Pancreas (tissue), 10 donors: ENCODE results near the gene CDH11. TPM values are rescaled to one million over a fixed set of nuclear protein-coding genes. Genes with fewer than 3 reads are reported as not detected.

ENCODE experiments used
- ATAC-seq, 4 donors: fragments of 200-7000 bp; cut with Tn5 transposase; one replicate each; pipeline versions ENCODE4 v1.8.0 to v1.9.1; 2020; ENCODE audit warnings: mild to moderate bottlenecking in 4 of 4, moderate library complexity in 4 of 4
- DNase-seq, 6 donors: peaks; one replicate each; pipeline ENCODE4 v3.0.0-alpha.2; 2020
- FAIRE-seq: peaks from 2 replicates; lab custom pipeline; 2012; peaks lifted over from hg19 to GRCh38; lab: Jason Lieb, UNC
- H3K27ac ChIP-seq, 4 donors: fragments of 200-600 bp; sonication (generic); 1 replicate in 3 of 4; 2 replicates in 1 of 4; pipeline versions ENCODE4 v1.5.0 to v1.8.0; 2020
- H3K27me3 ChIP-seq, 4 donors: fragments of 200-600 bp; one replicate each; pipeline ENCODE4 v1.8.0; 2021
- H3K36me3 ChIP-seq, 3 donors: fragments of 200-600 bp; sonication (generic) in 1 of 3; one replicate each; pipeline versions ENCODE4 v1.5.0 to v1.8.0; 2020 to 2021
- H3K4me1 ChIP-seq, 3 donors: fragments of 200-600 bp; one replicate each; pipeline ENCODE4 v1.8.0; 2021
- H3K4me3 ChIP-seq, 4 donors: fragments of 200-600 bp; sonication (generic) in 2 of 4; one replicate each; pipeline versions ENCODE4 v1.5.0 to v1.8.0; 2020 to 2021
- H3K9me3 ChIP-seq, 4 donors: fragments of 200-600 bp; one replicate each; pipeline ENCODE4 v1.8.0; 2021
- WGBS, 2 donors: extraction: QIAGEN DNeasy Blood & Tissue Kit; methylation state at CpG; one replicate each; pipeline ENCODE4 v1.1.7; 2013; 5-methylcytosine and 5-hydroxymethylcytosine counted together
- intact Hi-C, 3 donors: fragments of 100-400 bp; cut with DNase I; formaldehyde crosslinking; loops; one replicate each; pipeline versions ENCODE4 v1.11.1 to v1.14.2; 2022
- polyA plus RNA-seq, 2 donors: library from polyadenylated mRNA; stranded (reverse); fragments of 200-250 nt; gene quantifications; one replicate each; pipeline ENCODE4 v1.2.3, GENCODE V29; 2013
- total RNA-seq, 6 donors: library from RNA; stranded (reverse); fragmentation: NEBNext Ultra II Directional in 4 of 6; extraction: Animal tissue kit (Norgen Biotek cat#: 25700) in 4 of 6; gene quantifications; one replicate each; pipeline versions ENCODE4 v1.2.1 to v1.2.4, GENCODE V29; 2021 to 2023
- TF ChIP-seq, protein P1 (sequence below), 4 donors: fragments of 200-600 bp; sonication (generic) in 3 of 4; IDR thresholded peaks; one replicate each; pipeline versions ENCODE4 v1.5.0 to v1.8.0; 2021; ENCODE audit warnings: antibody characterized with exemption in 4 of 4
- donor health status: healthy with polysubstance abuse.
- donor health status: DM: no; HTN: no; CAD: no; lungs with moderate emphysema.
- donor health status: DM: no; HTN: no; CAD: no.
- donor health status: control.
- donor health status: control.
- donor health status: Bipolar disorder and iron deficiency.
- donor health status: DM: yes; HTN: yes; CAD: no.
- donor health status: DM: no; HTN: no; CAD: no.
- donor health status: DM: no; HTN: no; CAD: no.
- donor health status: DM: yes; HTN: yes; CAD: no.

Gene CDH11
- total and polyA plus RNA-seq, 8 donors: 0.38 to 49.6 (median 1.8) TPM

DNA sequence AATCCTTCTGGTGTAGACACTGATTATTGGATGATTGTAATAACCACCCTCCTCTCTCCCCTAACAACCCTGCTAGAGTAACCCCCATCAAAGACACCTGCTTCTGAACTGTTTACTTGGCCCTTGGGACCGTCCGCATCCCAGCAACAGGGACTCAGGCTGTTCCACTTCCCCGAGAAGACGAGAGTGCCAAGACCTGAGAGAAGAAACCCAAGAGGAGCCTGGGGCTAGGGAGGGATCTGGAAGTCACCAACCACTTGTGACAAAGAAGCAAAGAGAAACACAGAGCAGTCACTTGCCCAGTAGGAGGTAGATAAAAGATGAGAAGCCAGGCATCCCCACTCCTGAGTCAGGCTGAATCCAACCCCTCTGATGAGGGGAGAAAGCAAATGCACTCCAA lies 84.3 kb downstream of the CDH11 start:
- Histone ChIP-seq H3K27me3 (no peaks in the 10 kb centered on the region), H3K27ac (no peak overlapping the region), H3K36me3 (no peaks in the 10 kb centered on the region), H3K4me3 (no peak overlapping the region), H3K4me1 (no peaks in the 10 kb centered on the region), H3K9me3 (no peaks in the 10 kb centered on the region)
- FAIRE-seq (no peak), ATAC-seq (no peak), DNase-seq (no peak)
- 44 to 50% methylated on average over 4 of the region's 4 CpGs for WGBS, 2 donors
- TF ChIP-seq, protein P1, sequence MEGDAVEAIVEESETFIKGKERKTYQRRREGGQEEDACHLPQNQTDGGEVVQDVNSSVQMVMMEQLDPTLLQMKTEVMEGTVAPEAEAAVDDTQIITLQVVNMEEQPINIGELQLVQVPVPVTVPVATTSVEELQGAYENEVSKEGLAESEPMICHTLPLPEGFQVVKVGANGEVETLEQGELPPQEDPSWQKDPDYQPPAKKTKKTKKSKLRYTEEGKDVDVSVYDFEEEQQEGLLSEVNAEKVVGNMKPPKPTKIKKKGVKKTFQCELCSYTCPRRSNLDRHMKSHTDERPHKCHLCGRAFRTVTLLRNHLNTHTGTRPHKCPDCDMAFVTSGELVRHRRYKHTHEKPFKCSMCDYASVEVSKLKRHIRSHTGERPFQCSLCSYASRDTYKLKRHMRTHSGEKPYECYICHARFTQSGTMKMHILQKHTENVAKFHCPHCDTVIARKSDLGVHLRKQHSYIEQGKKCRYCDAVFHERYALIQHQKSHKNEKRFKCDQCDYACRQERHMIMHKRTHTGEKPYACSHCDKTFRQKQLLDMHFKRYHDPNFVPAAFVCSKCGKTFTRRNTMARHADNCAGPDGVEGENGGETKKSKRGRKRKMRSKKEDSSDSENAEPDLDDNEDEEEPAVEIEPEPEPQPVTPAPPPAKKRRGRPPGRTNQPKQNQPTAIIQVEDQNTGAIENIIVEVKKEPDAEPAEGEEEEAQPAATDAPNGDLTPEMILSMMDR (IDR thresholded peaks at IDR 0.05): no peak
- intact Hi-C loops: no loop called here

DNA sequence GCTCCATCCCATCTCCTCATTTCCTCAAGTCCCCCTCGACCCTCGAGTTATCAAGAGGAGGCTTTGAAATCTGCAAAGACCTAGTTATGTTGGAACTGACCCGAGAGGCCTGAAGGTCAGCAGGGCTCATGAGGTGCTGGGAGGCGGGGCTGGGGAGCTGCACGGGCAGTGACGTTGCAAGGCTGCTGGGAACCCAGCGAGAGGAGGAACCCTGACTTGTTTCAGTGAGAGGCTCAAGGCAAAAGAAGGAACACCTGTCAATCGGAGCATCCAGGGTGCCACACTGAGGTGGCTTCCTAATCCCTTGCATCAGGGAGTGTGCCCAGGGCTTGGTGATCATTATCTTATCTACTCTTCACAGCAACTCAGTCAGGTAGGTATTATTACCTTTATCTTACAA lies 86.9 kb downstream of the CDH11 start:
- FAIRE-seq (no peak), DNase-seq (no peak), ATAC-seq (no peak)
- Histone ChIP-seq H3K4me1 (no peaks in the 10 kb centered on the region), H3K27ac (no peak overlapping the region), H3K4me3 (no peak overlapping the region), H3K36me3 (no peaks in the 10 kb centered on the region), H3K27me3 (no peaks in the 10 kb centered on the region), H3K9me3 (no peaks in the 10 kb centered on the region)
- 33 to 37% methylated on average over 8 of the region's 8 CpGs for WGBS, 2 donors
- TF ChIP-seq, protein P1 (IDR thresholded peaks at IDR 0.05): no peak
- intact Hi-C loops: no loop called here

DNA sequence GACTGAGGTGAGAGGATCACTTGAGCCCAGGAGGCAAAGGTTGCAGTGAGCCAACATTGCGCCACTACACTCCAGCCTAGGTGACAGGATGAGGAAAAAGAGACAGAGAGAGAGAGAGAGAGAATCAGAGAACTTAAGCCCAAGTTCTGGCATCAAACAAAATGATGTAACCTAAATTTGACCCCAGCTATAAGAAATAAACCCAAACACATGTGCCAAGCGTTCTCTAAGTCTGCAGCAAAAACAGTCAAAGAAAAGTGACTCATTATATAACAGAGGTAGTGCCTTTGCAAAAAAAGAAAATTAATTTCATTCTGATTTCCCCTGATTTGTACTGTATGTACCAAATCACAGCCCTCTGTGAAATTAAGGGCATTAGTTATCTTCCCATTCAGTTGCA lies 89.5 kb downstream of the CDH11 start:
- H3K4me3 ChIP-seq: no peak overlapping the region
- DNase-seq (no peak), FAIRE-seq (no peak), ATAC-seq (no peak)
- TF ChIP-seq, protein P1 (IDR thresholded peaks at IDR 0.05): no peak
- WGBS, 2 donors: 60 to 78% methylated on average over 2 of the region's 2 CpGs
- no peaks in the 10 kb centered on the region for H3K9me3 ChIP-seq
- H3K4me1 ChIP-seq: no peaks in the 10 kb centered on the region
- H3K27ac ChIP-seq: no peak overlapping the region
- H3K36me3 ChIP-seq: no peaks in the 10 kb centered on the region
- H3K27me3 ChIP-seq: no peaks in the 10 kb centered on the region
- intact Hi-C loops: no loop called here

DNA sequence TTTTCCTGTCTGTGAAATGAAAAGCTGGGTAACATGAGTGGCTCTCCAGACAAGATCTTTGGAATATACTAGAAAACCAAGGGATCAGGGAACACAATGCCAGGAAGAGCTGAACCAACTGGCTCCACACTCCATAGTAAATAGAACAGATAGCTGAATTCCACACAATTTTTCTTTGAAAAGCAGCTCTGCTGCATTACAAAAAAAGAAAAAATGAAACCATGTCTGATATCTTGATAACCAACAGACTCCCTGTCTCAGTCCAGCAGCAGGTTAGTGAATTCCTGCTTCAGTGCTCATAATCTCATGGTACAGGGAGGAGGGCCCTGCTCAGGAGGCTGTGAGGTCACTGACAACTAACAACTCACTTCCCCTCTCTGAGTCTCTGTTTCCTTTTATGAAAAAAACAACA lies 97.1 kb downstream of the CDH11 start:
- Histone ChIP-seq H3K4me1 (no peaks in the 10 kb centered on the region), H3K27ac (no peak overlapping the region), H3K9me3 (no peaks in the 10 kb centered on the region), H3K4me3 (no peak overlapping the region), H3K36me3 (no peaks in the 10 kb centered on the region), H3K27me3 (no peaks in the 10 kb centered on the region)
- ATAC-seq (no peak), DNase-seq (no peak), FAIRE-seq (no peak)
- TF ChIP-seq, protein P1 (IDR thresholded peaks at IDR 0.05): no peak
- intact Hi-C loops: no loop called here

DNA sequence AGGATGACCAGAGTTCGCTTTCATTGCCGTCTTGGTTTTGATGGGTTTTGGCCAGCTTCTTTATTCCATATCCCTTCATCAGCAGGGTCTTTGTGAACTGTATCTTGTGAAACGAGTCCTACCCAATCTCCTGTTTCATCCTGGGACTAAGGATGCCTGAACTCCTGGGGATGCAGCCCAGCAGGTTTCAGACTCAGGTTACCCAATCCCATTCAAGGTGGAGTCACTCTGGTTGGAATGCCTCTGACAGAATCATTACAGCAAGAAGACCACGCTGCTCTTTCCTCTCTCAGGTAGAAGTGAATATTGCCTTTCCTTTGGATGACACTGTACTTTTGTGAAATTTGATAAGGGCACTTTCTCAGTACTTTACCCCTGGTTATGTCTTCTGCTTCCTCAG lies 98.1 kb downstream of the CDH11 start:
- no peak for FAIRE-seq
- ATAC-seq: no peak
- WGBS, 2 donors: 66 to 73% methylated on average over 4 of the region's 4 CpGs

More for the DNA sequence above, 98.1 kb downstream of the CDH11 start:
- TF ChIP-seq, protein P1 (IDR thresholded peaks at IDR 0.05): no peak
- no peaks in the 10 kb centered on the region for H3K4me1 ChIP-seq
- no peaks in the 10 kb centered on the region for H3K27me3 ChIP-seq
- H3K4me3 ChIP-seq: no peak overlapping the region
- H3K36me3 ChIP-seq: no peaks in the 10 kb centered on the region
- no peak overlapping the region for H3K27ac ChIP-seq
- intact Hi-C loops: no loop called here
- DNase-seq: no peak
- no peaks in the 10 kb centered on the region for H3K9me3 ChIP-seq
